Daoy (cell line): Measurements from ENCODE around the gene CREBL2. TPM values are rescaled to one million over a fixed set of nuclear protein-coding genes. Genes with fewer than 3 reads are reported as not detected.
"Not testable (repeated sequence)": the region's sequence is repeated elsewhere in the genome, so short reads cannot be mapped to it uniquely, and the experiment has no call there.

Experiments
- DNase-seq: peaks from one replicate; pipeline ENCODE4 v3.0.0-alpha.2; 2015; ENCODE audit warnings: low read depth
- total RNA-seq: library from RNA; depleted of rRNA; stranded (reverse); fragments of >200 nt; shearing (Covaris generic); gene quantifications from 2 replicates; pipeline ENCODE4 v1.2.3, GENCODE V29; 2014; rRNA removed

Gene CREBL2, protein sequence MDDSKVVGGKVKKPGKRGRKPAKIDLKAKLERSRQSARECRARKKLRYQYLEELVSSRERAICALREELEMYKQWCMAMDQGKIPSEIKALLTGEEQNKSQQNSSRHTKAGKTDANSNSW
- total RNA-seq = 7.7 and 8.2 TPM in 2 replicates

DNA sequence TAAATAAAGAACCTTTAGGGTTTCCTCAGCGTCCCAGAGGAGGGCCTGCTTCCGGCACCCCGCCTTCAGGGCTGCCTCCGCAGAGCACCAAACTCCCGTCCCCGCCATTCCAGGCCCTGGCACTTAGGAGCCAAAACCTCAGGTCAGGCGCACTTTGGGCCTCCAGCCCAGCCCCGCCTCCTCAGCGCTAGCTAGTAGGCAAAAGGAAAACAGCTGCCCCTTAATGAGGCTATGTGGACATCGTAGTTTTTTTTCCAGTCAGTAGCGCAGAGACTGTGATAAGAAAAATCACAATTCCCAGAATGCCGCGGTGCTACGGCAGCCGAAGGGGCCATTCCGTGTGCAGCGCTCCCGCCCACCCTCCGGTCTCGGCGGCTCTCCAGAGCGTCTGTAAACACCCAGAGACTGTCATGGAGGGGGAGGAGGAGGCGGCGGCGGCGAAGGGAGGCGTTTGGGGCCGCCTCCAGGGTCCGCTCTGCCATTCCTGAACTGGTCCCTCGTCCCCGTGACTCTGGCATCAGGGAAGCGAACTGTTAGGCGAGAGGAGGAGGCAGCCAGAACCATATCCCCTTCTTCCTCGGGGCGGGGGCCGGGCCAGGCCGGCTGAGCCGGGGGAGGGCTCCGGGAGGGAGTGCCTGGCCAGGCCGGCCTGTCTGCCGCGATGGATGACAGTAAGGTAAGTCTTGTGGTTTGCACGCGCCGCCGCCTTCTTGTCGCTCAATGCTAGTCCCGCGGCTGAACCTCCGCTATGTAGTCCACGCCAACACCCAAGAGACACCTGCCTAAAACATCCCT is at the start of gene CREBL2:
CREBL2 (plus strand) TSS at position 365 of the 795 bp plus-strand sequence; CDS start at position 662, 297 bp downstream.
- DNase-seq = peak; percentile 87

GRCh38 chr12:12562016-12562483 is 49.6 kb upstream of the CREBL2 start:
- DNase-seq = peak; percentile 10

GRCh38 chr12:12562585-12563261 is 49.0 kb upstream of the CREBL2 start, which contains the start of gene DUSP16:
TSS of gene DUSP16 (minus strand) at chr12:12562863. CDS start at chr12:12521098, 41,765 bp downstream.
- peak; percentile 79 for DNase-seq

DNA sequence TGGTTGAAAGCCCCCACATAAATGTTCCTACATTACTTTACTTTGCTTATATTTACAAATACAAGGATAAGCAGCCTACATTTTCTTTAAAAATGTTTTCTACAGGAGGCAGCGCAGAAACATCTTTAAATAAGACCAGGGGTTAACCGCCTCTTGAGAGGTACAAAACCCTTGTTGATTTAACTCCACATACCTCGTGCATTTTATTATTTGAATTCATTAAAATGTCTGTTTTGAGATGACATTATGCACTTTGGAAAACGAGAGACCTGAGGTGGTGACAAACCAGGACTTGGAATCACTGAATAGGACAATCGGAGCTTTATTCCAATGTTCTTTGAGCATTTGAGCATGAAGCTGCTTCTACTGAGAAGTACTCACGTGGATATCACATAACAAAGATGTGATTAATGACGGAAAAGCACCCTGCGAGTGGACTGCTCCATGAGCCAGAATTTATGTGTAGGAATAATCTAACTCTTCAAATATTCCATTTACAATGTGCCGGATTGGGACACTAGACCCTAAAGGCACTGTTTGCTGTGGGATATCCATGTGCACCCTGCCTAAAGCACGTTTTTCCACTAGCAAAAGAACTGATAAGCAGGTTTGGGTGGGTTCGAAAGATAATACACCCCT is 48.3 kb upstream of the CREBL2 start:
- DNase-seq = no peak

DNA sequence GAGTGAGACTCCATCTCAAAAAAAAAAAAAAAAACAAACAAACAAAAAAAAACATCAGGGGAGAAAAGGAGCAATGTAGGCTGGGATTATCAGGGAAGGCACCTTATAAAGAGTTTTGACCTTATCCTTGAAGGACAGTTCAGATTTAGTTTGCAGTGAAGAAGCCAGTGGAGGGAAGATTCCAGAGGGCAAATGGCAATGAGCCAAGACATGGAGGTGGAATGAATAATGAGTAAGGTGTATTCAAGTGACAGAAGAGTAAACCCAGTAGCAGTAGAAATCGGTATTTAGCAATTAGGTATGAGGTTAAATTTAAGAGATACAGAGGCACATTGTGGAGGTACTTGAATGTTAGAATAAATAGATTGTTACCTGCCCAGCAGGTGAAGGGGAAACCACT is 46.8 kb upstream of the CREBL2 start:
- no peak for DNase-seq

GRCh38 chr12:12565971-12566370 is 45.7 kb upstream of the CREBL2 start:
- DNase-seq = not testable (repeated sequence)

GRCh38 chr12:12572659-12573058 is 39.0 kb upstream of the CREBL2 start:
- DNase-seq = no peak

- no peak for DNase-seq
Observed at GRCh38 chr12:12577786-12578185, 33.9 kb upstream of the CREBL2 start.

DNA sequence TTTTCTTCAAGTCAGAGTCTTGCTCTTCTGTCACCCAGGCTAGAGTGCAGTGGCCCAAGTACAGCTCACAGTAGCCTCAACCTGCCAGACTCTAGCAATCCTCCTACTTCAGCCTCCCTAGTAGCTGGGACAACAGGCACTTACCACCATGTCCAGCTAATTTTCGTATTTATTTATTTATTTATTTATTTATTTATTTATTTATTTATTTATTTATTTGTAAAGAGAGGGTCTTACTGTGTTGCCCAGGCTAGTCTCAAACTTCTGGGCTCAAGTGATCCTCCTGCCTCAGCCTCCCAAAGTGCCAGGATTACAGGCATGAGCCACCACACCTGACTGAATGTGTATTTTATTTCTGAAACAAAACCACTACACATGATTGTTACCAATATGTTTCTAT is 31.0 kb upstream of the CREBL2 start:
- not testable (repeated sequence) for DNase-seq

DNA sequence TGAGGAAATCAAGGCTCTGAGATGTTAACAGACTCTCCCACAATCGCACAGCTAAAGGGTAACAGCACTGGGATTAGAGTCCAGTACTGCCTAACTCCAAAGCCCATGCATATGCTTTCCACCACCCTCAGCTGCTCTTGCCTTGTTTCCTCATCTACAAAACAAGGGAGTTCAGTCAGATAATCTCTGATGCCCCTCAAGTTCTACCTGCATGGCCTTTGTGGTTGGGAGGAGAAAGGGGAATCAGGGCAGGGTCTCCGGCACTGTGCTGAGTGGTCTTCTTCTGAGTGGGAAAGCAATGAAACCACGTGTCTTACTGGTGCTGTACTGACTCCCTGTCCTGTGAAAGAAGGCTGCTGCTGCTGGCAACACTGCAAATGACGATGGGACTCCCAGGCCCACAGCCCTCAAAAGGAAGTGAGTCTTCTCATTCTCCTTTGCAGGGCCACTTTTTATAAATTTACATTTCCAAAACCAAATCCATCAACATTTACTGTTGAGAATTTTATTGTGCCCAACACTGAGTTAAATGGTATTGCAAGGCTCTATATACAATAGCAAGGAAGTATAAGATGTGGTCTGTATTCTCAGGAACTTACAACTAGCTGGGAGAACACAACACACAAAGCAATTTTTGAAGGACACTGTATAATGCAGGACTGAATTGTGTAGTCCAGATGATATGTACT is 29.3 kb upstream of the CREBL2 start:
- no peak for DNase-seq

- peak; percentile 34 for DNase-seq
Observed at GRCh38 chr12:12582895-12583303, 28.8 kb upstream of the CREBL2 start.

- no peak for DNase-seq
Observed at GRCh38 chr12:12583510-12584178, 28.0 kb upstream of the CREBL2 start.

- no peak for DNase-seq
Observed at GRCh38 chr12:12585115-12585863, 26.4 kb upstream of the CREBL2 start.

DNA sequence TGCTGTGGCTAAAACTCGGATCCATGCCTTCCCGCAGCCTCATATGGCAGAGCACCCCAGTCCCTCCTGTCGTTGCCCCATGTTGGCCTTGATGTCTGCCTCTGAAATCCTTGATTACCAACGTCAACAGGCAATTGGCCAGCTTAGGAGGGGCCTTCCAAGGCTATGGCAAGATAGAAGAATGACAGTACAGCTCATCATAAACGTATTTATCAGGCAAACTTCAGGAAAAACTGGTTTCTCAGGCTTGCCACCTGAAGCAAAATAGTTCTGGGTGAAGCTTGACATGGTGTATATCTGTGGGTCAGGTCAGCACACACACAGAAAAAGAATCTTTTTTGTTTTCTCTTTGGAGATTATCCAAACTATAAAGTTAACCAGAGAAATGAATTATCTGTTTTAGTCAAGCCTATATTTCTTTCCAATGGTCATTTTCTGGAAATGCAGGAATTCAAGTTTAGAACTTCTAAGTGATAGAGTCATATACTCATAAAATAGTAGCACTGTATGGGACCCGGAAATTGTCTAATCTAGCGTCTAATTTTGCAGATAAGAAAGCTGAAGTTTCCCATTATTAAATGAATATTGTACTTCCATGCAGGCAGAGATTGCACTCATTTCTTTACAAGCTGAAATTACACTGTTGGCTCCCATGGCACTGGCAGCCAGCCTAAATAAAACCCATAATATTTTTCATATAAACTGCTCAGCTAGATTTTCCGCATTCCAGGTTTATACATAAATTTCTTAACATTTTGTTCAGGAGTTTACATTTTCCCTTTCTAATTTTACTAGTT is 24.6 kb upstream of the CREBL2 start:
- DNase-seq = no peak

GRCh38 chr12:12587878-12588277 is 23.8 kb upstream of the CREBL2 start:
- DNase-seq = no peak

DNA sequence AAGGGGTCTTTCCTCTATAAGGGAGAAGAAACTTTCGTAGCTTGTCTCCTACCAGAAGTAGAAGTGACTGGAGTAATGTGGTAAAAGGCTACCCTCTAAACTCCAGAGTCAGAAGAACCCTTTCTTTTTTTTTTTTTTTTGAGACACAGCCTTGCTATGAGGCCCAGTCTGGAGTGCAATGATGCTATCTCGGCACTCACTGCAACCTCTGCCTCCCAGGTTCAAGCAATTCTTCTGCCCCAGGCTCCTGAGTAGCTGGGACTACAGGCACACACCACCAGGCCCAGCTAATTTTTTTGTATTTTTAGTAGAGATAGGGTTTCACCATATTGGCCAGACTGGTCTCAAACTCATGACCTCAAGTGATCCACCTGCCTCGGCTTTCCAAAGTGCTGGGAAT is 23.2 kb upstream of the CREBL2 start:
- DNase-seq = not testable (repeated sequence)

- no peak for DNase-seq
Observed at GRCh38 chr12:12590961-12591360, 20.7 kb upstream of the CREBL2 start.

GRCh38 chr12:12592930-12593329 is 18.7 kb upstream of the CREBL2 start:
- DNase-seq = peak; percentile 1

DNA sequence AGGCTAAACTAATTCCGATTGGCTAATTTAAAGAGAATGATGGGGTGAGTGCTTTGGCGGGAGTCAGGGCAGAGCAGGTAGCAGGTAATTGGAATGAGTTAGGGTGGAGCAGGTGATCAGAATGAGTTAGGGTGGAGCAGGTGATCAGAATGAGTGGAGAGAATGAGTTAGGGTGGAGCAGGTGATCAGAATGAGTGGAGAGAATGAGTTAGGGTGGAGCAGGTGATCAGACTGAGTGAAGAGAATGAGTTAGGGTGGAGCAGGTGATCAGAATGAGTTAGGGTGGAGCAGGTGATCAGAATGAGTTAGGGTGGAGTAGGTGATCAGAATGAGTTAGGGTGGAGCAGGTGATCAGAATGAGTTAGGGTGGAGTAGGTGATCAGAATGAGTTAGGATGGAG is 15.7 kb upstream of the CREBL2 start:
- DNase-seq = not testable (repeated sequence)
